ENCODE measurements around the gene MSH6. TPM values are rescaled to one million over a fixed set of nuclear protein-coding genes. Genes with fewer than 3 reads are reported as not detected.
A peak's percentile ranks its signal among the peaks of the same experiment; 100 is the strongest.

MSH6 gene
- total and polyA plus RNA-seq, 9 of the 15 experiments (the other 6 are each of a cell fraction or from before 2014, with no cell fraction given): 15.3 to 147 (median 80.5) TPM

- Histone ChIP-seq H3K36me3 (ENCODE audit: control insufficient read depth, insufficient read depth, low read length) (no peaks in the 10 kb centered on the region), H3K27me3 (ENCODE audit: control insufficient read depth in 2 of 2, insufficient read depth in 2 of 2, low read length in 2 of 2) (peaks cover 11 to 20% of the 10 kb centered on the region in 2 experiments; a peak in 3 of 5 replicates), H3K4me1 (replicated peaks in 1 of 2; ENCODE audit: control insufficient read depth in 2 of 2, insufficient read depth in 2 of 2, low read length in 2 of 2) (no peaks in the 10 kb centered on the region), H4K20me1 (replicated peaks; ENCODE audit: control insufficient read depth, insufficient read depth, low read length) (no peaks in the 10 kb centered on the region), H3K9me1 (ENCODE audit: control insufficient read depth, insufficient read depth, low read length) (no peaks in the 10 kb centered on the region), H3K4me3 (no peak overlapping the region), H3K4me2 (ENCODE audit: insufficient read depth, low read length) (no peak overlapping the region), H3K9ac (ENCODE audit: insufficient read depth in 1 of 2, low read depth in 2 of 2, low read length in 2 of 2) (no peak overlapping the region), H2AFZ (ENCODE audit: low read depth, low read length) (no peak overlapping the region), H3K79me2 (ENCODE audit: control insufficient read depth, insufficient read depth, low read length) (no peaks in the 10 kb centered on the region), H3K27ac (ENCODE audit: extremely low read depth, low read depth, low read length) (no peak overlapping the region), H3K9me3 (replicated peaks; ENCODE audit: control insufficient read depth, insufficient read depth, low read depth, low read length) (no peaks in the 10 kb centered on the region)
- ChIA-PET POLR2A (no interaction called here), CTCF (ENCODE audit: low intra/inter-chr PET ratio) (no interaction called here)
- no peak for TF ChIP-seq KDM5B (IDR thresholded peaks at IDR 0.05; ENCODE audit: insufficient replicate concordance, low read depth, low read length)
- TF ChIP-seq ZNF707 (CRISPR knock-in tag; conservative IDR thresholded peaks at IDR 0.05): no peak
- TF ChIP-seq CEBPB (tag; IDR thresholded peaks at IDR 0.05): peak; percentile 34
- TF ChIP-seq KLF1 (tag; IDR thresholded peaks at IDR 0.05): no peak
- no peak for TF ChIP-seq RUNX1 (IDR thresholded peaks at IDR 0.05; ENCODE audit: low read depth)
- no peak for TF ChIP-seq BACH1 (tag; IDR thresholded peaks at IDR 0.05)
- no peak for TF ChIP-seq POLR3G (IDR thresholded peaks at IDR 0.05; ENCODE audit: extremely low read depth, insufficient read length, insufficient replicate concordance)
- no peak for TF ChIP-seq CEBPG (CRISPR knock-in tag; IDR thresholded peaks at IDR 0.05)
- TF ChIP-seq CEBPG (tag; conservative IDR thresholded peaks at IDR 0.05 in 1 of 2, IDR thresholded peaks at IDR 0.05 in 1 of 2): peak; percentile 33 to 53; a peak in 3 of 4 replicates
- no peak for TF ChIP-seq CBX2 (IDR thresholded peaks at IDR 0.05; ENCODE audit: insufficient read depth, low read length, poor library complexity, severe bottlenecking)
- TF ChIP-seq MGA (IDR thresholded peaks at IDR 0.05): no peak
- BruUV-seq (replicated peaks): no TSS peak
- intact Hi-C loops (cut with micrococcal nuclease): no loop called here
- 0% methylated on average over 3 of the region's 3 CpGs for WGBS (ENCODE audit: insufficient coverage, low coverage, missing lambda C conversion rate)
- in situ Hi-C loops (cut with MboI): no loop called here
- no peak for ATAC-seq
- no peak for FAIRE-seq
- DNase-seq (ENCODE audit: extremely low read depth in 1 of 4, low spot score in 3 of 4): no peak
Measured at GRCh38 chr2:47737191-47737975, 45.6 kb upstream of the MSH6 start.
